Right lobe of liver (tissue), 4 donors: Measurements from ENCODE around the gene KRTAP10-4.

ENCODE experiments used
- CTCF ChIP-seq, 4 donors: fragments of 200-600 bp in 3 of 4; fragments of 450-650 bp in 1 of 4; IDR thresholded peaks; one replicate each; pipeline versions ENCODE4 v1.5.1 to v1.8.0; 2016 to 2022; ENCODE audit warnings: antibody characterized with exemption in 4 of 4, mild to moderate bottlenecking in 2 of 4
- POLR2A ChIP-seq: fragments of 450-650 bp; IDR thresholded peaks from one replicate; pipeline ENCODE4 v1.6.1; 2017; ENCODE audit warnings: antibody characterized with exemption, mild to moderate bottlenecking
- donor health status: DM: no; HTN: no; CAD: no.
- donor health status: DM: no; HTN: no; CAD: no.
- donor health status: DM: no; HTN: yes; CAD: no.

GRCh38 chr21:44525391-44526095 is 48.0 kb upstream of the KRTAP10-4 start:
- TF ChIP-seq POLR2A, result no peak
- no peak for TF ChIP-seq CTCF (IDR thresholded peaks at IDR 0.05)
